Measurements from ENCODE around the gene DAB2IP. TPM values are rescaled to one million over a fixed set of nuclear protein-coding genes. Genes with fewer than 3 reads are reported as not detected.

The DAB2IP gene
- total RNA-seq, 6 donors from 2014 or later = 61.8 to 98.0 (median 77.2) TPM

DNA sequence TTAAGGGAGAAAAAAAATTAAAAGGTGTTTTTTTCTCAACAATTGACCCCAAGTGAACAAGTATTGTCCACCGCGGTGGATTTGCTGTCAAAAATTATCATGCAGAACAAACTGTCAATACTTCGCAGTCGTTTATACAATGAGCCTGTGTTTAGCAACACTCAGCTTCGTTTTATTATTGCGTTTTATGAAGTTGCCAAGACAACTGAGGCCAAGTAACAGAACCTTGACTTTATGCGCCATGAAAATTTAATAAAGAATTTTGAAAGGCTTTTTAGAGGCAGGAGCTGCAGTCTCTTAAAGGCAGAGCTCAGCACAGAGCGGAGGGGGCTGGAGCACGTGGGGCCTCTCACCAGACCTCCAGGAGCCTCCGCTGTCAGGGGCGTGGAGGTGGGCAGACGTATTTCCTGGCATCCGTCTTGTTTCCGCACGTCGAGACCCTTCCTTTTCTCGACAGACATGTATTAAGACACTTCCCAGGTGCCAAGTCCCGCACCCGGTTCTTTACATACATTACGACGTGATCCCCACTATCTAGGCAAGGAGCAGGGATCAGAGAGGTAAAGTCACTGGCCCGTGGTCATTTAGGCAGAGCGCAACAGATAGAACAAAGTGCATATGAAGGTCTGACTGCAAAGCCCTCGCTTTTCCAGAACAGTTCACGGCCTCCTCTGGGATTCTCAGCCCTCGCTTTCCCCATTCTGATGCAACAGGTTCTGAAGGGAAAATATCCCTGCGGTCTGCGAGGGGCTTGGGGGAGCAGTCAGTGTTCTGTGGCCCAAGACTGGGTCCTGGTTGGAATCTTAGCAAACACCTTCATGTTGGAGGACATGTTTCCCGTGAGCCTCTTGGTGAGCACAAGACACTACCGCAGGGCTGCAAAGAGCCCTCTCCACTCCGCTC is 164.4 kb downstream of the DAB2IP start:
- WGBS, 2 donors = 84 to 86% methylated on average over 29 to 31 of the region's 31 CpGs
- DNase-seq (no peak), ATAC-seq (ENCODE audit: low FRiP score in 2 of 2) (no peak)

GRCh38 chr9:121816449-121816817 is 165.0 kb downstream of the DAB2IP start:
- Histone ChIP-seq H3K27ac (no peak overlapping the region), H3K4me3 (no peak overlapping the region), H3K4me1 (peaks cover 0 to 10% (median 2%) of the 10 kb centered on the region in 4 donors), H3K36me3 (no peaks in the 10 kb centered on the region), H3K9me3 (no peaks in the 10 kb centered on the region), H3K27me3 (no peaks in the 10 kb centered on the region)
- WGBS, 2 donors = 83 to 98% methylated on average over 23 of the region's 23 CpGs
- TF ChIP-seq EP300 (IDR thresholded peaks at IDR 0.05) = no peak
- TF ChIP-seq POLR2A (IDR thresholded peaks at IDR 0.05) = no peak
- TF ChIP-seq, protein P1, sequence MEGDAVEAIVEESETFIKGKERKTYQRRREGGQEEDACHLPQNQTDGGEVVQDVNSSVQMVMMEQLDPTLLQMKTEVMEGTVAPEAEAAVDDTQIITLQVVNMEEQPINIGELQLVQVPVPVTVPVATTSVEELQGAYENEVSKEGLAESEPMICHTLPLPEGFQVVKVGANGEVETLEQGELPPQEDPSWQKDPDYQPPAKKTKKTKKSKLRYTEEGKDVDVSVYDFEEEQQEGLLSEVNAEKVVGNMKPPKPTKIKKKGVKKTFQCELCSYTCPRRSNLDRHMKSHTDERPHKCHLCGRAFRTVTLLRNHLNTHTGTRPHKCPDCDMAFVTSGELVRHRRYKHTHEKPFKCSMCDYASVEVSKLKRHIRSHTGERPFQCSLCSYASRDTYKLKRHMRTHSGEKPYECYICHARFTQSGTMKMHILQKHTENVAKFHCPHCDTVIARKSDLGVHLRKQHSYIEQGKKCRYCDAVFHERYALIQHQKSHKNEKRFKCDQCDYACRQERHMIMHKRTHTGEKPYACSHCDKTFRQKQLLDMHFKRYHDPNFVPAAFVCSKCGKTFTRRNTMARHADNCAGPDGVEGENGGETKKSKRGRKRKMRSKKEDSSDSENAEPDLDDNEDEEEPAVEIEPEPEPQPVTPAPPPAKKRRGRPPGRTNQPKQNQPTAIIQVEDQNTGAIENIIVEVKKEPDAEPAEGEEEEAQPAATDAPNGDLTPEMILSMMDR (IDR thresholded peaks at IDR 0.05) = no peak
- TF ChIP-seq POLR2AphosphoS5 (IDR thresholded peaks at IDR 0.05) = no peak
- ATAC-seq (ENCODE audit: low FRiP score in 2 of 2) = no peak
- no peak for DNase-seq

More for the DNA sequence above, 164.4 kb downstream of the DAB2IP start:
- H3K4me3 ChIP-seq = no peak overlapping the region
- no peak for TF ChIP-seq POLR2A (IDR thresholded peaks at IDR 0.05)
- TF ChIP-seq EP300 (IDR thresholded peaks at IDR 0.05) = no peak
- TF ChIP-seq, protein P1 (IDR thresholded peaks at IDR 0.05) = no peak
- no peak for TF ChIP-seq POLR2AphosphoS5 (IDR thresholded peaks at IDR 0.05)
- no peaks in the 10 kb centered on the region for H3K9me3 ChIP-seq
- peaks cover 0 to 6% (median 0%) of the 10 kb centered on the region in 4 donors for H3K4me1 ChIP-seq
- H3K27me3 ChIP-seq = no peaks in the 10 kb centered on the region
- no peaks in the 10 kb centered on the region for H3K36me3 ChIP-seq
- H3K27ac ChIP-seq = no peak overlapping the region

GRCh38 chr9:121816845-121817450 is 165.5 kb downstream of the DAB2IP start:
- ATAC-seq (ENCODE audit: low FRiP score in 2 of 2) = no peak
- 83 to 85% methylated on average over 11 to 12 of the region's 12 CpGs for WGBS, 2 donors

GRCh38 chr9:121817476-121817875 is 166.0 kb downstream of the DAB2IP start:
- no peaks in the 10 kb centered on the region for H3K27me3 ChIP-seq
- H3K36me3 ChIP-seq = no peaks in the 10 kb centered on the region
- no peaks in the 10 kb centered on the region for H3K9me3 ChIP-seq
- ATAC-seq (ENCODE audit: low FRiP score in 2 of 2) = no peak
- peaks cover 0 to 13% (median 4%) of the 10 kb centered on the region in 4 donors for H3K4me1 ChIP-seq
- no peak overlapping the region for H3K4me3 ChIP-seq
- WGBS, 2 donors = 78 to 90% methylated on average over 4 to 9 of the region's 9 CpGs
- TF ChIP-seq EP300 (IDR thresholded peaks at IDR 0.05) = no peak
- TF ChIP-seq, protein P1 (IDR thresholded peaks at IDR 0.05) = no peak
- no peak for TF ChIP-seq POLR2A (IDR thresholded peaks at IDR 0.05)
- TF ChIP-seq POLR2AphosphoS5 (IDR thresholded peaks at IDR 0.05) = no peak
- no peak overlapping the region for H3K27ac ChIP-seq
- DNase-seq = no peak

More at GRCh38 chr9:121816845-121817450, 165.5 kb downstream of the DAB2IP start:
- H3K4me1 ChIP-seq = peaks cover 0 to 13% (median 2%) of the 10 kb centered on the region in 4 donors
- DNase-seq = no peak
- no peaks in the 10 kb centered on the region for H3K36me3 ChIP-seq
- TF ChIP-seq POLR2A (IDR thresholded peaks at IDR 0.05) = no peak
- TF ChIP-seq, protein P1 (IDR thresholded peaks at IDR 0.05) = no peak
- TF ChIP-seq EP300 (IDR thresholded peaks at IDR 0.05) = no peak
- TF ChIP-seq POLR2AphosphoS5 (IDR thresholded peaks at IDR 0.05) = no peak
- H3K27ac ChIP-seq = no peak overlapping the region
- no peaks in the 10 kb centered on the region for H3K9me3 ChIP-seq
- no peak overlapping the region for H3K4me3 ChIP-seq
- no peaks in the 10 kb centered on the region for H3K27me3 ChIP-seq

All from upper lobe of left lung (tissue), 6 donors.